Right forelimb (tissue), 1 donor: ENCODE measurements around the gene RGMB.

Source experiments
- DNase-seq: peaks from one replicate; pipeline ENCODE4 v3.0.0-alpha.2; 2018

RGMB gene

DNA sequence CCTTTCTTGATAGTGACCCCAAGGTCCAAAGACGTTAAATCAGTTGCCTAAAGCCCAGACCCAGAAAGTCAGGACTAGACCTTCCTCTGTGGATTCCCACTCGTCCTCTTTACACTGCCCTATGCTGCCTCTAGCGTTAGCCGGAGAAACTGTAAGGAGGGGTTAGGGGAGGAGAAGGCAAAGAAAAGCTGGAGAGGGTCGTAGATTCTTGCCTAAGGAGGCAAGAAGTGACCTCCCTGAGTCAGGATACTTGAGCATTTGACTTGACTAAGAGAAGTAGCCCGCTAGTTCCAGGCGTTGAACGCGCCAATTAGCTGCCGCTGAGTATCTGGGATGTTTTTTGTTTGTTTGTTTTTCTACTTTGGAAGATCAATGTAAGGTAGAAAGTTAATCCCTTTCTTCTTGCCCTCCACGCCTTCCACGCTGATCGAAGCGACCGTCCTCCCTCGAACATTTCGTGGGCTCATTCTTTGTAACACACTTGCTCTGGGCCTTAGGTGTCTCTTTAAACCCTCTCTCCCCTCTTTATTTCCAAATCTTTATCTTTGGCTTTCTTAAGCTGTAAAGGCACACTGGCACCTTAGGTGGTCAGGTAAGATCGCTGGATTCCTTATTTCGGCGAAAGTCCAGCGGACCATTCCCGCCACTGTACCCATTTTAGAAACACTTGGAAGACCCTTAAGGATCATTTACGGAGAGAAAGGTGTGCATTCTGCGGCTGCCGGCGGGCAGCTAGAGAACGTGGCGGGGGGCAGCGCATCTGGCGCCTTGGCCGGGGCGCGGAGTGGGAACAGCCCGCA, 5.1 kb upstream of the RGMB start:
- no peak for DNase-seq

DNA sequence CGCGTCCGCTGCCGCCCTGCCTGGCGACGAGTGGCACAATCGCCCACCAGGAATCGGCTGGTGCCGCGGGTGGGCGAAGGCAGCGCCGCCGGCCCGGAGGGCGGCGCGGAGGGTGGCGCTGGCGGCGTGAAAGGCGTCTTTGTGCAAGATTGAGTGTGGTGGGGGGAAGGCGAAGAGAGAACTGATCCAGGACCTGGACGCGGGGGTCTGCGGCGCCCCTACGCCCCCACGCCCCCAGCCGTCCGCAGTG, 4.6 kb upstream of the RGMB start:
- no peak for DNase-seq

DNA sequence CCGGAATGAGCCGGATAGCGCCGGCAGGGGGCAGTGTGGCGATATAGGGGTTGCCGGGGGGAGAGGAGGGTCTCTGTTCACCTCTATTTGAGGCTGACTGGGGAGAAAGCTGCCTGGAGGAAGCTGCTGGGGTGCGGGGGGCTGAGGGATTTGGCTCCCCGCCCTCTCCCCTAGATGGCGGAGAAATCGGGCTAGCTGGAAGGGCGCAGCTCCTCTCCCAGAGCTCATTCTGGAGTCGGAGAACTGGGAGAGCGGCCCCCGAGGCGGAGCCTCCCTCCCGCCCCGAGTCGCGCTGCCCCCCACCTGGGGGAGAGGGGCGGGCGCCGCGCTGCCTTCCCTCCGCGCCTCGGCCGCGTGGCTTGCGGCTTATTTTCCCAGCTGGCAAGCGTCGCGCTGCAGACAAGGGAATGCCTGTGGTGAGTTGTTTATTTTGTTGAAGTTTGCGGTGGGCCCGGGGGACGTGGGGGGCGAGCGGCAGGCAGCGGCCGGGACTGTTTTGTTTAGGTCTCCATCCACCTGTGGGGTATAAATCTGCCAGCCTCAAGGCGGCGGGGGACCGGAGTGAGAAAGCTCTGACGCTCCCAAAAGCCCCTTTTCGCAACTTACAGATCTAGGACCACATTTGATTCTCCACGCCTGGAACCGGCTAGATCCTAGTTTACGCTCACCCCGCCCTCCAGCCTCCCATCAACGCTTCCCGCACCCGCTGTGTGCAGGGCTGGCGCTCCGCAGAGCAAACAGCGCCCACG, 4.1 kb upstream of the RGMB start:
- peak; percentile 84 for DNase-seq

DNA sequence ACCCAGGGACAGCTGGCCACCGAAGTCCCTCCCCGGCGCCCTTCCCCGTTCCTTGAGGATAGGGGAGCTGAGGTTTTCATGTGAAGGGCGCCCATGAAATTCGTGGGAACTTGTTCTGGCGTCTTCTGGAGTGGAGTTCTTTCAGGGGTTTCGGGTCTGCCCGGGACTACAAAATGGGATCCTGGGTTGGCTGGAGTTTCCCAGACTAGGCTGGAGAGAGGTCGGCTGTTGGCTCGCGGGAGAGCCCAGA, 3.6 kb upstream of the RGMB start:
- DNase-seq, result peak; percentile 76

DNA sequence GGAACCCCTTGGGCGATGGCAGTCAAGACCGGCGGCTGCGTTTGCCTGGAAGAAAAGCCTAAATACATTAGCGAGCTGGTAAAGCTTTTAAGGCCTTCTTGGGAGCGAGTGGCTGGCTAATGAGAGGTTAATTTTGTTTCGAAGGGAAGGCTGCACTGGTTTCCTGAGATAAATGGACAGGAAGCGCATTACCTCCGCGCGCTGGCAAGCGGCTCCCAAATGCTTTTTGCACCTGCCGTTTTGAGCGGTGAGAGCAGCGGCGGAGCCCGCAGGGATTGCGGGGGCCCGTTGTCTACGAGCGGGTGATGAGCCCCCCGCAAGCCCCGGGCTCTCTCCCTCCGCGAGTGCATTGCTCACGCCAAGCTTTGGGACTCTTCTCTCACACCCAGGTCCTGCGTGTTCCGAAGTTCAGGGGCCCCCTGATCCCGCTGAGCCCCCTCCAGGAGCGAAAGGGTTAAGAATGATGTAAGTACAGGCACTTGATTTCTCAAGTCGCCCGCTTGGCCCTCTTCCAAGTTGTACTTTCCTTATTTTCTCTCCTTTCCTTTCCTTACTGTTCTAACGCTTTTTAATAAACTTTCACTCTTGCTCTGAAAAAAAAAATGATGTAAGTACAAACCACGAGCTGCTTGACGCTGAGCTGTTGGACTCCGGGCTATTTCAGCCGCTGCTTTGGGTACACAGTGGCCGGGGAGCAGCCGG, 3.1 kb upstream of the RGMB start:
- peak; percentile 75 for DNase-seq

DNA sequence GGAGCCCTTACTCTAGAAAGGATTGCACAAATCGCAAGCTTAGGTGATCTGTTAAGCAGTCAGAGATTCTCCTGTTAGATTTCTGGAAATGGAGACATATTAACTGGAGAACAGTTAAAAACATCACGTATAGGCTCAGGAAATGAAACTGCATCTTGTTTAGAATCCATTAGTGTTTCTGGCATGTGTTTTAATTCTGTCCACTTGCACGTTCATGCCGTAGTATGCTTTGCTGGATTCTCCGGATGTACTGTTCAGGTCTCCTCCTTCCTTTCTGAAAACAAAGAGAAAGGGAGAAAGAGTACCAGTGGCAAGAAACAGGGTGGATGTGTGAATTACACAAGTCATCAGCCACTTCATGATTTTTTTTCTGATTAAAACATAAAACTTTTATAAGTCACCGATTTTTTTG, 2.5 kb upstream of the RGMB start:
- DNase-seq, result no peak

DNA sequence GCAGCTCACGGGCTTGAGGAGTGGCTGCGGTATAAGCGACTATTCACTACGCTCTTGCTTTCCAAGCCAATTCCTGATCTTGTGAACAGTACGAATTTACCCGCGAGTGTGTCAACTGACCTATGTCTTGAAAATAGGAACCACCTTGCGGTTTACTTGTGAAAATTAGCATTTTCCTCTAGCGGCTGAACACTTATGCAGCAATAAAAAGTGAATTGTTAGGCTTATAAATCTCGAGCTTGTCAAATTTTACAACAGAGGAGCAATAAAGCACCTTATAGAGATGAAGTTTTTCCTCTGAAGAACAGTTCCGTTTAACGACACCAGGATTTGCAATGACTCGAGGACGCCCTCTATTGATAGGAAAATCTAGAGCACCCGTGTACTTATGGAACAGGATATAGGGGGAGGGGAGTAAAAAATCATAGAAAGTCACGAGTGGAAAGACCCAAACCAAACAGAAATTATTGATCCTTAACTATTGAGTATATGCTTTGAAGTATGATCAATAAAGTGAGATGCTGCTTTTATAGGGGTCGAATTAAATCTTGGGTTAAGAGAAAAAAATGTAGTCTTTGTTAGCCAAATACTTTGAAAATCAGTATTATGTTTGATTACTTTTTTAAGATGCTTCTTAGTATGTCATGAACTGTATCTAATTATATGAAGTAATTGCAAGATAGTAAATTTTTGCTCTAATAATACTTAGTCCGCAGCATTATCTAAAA, 1.9 kb upstream of the RGMB start:
- DNase-seq, result peak; percentile 68

DNA sequence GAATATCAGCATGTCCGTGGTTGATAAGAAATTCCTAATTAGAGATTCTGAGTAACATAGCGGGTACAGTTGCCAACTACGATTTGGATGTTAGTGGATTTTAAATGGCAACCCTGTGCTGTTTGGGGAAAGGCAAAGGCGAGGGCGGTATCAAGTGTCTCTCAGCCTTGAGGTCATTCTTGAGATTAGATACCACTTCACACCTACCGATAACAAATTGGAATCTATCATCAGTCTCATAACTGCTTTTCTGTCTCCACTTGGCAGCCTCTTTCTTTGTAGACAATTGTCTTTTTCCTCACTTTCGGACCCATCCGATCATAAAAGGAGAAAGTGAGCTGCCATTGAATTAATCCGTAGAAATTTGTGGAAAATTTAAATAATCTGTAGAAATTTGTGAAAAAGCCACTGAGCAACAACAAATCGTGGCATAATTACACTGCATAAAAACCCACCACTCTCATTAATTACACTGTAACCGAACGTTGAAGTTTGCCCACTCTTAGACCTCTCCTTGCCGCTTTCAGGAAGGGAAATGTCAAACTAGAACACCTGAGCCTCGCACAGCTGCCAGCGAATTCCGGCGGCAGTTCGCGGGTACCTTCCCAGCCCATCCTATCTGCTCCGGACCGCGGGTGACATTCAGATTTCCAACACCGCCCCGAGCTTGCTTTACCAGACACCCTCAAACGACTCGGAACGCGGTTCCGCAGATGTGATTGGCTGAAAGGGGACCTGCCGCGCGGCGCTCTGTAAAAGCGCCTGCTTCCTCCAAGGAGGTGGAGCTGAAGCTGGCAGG, 849 bp upstream of the RGMB start:
- no peak for DNase-seq

DNA sequence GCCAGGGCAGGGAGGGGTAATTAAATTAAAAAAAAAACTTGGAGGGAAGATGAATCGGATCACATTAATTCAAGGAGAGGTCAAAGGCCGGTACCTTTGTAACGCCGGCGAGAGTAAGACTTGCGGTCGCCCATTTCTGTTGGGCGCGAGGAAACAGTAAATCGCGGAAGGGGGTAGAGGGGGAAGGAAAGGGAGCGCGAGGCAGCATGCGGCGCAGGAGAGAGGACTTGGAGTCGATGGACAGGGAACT, 324 bp upstream of the RGMB start:
- DNase-seq, result no peak

DNA sequence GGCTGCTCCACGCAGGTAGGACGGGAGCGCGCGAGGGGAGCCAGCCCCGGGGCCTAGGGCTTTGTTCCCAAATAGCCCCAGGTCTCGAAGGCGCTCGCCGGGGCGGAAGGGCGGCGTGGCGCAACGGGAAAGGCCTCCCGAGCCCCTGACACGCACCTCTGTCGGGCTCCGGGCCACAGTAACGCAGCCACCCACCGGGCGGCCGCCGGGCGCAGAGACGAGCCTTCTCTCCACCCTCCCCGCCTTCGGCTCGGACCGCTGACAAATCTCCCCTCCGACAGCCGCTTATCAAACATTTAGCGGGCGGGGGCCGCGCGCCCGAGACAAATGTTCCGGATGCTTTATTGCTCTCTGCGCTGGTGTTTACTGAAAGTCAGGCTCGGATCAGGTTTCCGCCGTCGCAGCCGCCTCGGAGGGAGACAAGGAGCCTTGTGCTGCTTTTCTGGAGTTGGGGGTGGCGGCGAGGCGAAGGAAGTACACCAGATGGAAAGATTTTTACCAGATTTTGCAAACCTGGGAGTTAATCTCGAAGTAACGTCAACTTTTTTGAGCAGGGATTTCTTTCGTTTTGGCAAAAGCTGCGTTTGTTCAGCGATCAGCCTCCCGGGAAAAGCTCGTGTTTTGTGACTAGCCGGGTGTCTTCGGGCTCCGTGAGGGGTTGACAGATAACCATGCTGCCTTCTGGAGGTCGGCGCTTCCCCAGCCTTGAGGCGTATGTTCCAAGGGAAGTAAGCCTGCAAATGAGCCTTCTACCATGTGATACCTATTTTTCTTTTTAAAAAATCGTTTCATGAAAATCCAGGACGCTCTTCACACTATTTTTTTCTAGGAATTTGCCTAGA, 950 bp downstream of the RGMB start:
- DNase-seq, result peak; percentile 82

DNA sequence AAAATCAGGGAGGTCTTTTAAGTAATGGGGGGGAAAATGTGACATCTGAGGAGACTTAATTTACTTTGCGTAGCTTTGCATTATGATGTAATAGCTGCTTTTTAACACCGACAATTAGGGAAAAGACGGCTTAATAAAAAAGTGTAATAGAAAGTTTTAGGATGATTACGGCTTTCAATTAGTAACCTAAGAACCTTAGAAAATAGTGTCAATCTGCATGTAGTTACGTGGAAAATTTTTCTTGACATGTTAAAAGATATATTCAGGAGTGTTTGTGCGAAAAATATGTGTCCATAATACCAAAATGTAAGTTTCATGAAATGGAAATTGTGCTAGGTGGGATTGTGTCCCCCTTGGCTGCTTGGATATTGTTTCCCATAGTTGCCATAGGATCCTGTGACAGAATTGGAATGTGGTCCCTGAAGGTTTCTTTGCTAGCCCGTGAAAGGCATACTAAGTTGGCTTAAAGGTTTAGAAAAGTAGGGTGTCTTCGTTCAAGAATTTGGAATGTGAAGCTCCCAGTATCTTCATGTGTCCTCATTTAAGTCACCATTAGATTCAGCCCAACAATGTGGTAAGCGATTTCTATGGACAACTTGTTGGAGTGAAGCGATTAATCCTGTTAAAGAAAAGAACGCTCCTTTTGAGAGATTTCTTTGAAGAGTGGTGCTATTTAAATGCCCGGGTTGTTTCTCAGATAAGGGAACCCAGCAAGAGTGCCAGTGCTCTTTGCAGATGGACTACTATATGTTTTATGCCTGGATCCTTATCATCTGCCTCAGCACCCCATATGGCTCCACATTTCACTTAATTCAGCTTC, 2.0 kb downstream of the RGMB start:
- no peak for DNase-seq

DNA sequence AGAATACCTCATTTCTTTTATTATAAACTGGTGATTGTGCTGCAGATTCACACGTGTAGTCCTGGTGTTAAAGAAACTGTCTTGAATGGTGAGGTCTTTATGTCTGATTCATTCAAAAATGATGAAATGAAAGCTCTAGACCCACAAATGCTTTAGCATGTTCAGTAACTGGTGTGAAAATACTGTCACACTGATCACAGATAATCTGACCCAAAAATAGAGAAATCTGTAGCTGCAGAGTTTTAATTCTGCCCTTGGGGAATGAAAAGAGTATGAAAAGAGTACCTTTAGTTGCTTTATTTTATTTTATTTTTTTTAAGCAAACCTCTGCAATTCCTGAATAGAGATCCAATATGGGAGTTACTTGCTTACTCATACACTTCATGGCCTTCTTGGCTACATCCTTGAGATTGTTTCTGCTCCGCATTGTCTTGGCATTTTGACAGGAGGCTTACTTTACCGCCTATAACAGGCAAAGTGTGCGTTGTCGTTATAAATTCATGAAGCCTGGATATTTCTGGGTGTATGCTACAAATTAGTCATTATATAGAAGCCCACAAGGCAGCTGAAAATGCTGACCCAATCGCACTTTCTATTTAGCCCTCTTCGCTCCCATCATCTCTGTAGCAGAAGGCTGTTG, 2.7 kb downstream of the RGMB start:
- DNase-seq, result no peak

DNA sequence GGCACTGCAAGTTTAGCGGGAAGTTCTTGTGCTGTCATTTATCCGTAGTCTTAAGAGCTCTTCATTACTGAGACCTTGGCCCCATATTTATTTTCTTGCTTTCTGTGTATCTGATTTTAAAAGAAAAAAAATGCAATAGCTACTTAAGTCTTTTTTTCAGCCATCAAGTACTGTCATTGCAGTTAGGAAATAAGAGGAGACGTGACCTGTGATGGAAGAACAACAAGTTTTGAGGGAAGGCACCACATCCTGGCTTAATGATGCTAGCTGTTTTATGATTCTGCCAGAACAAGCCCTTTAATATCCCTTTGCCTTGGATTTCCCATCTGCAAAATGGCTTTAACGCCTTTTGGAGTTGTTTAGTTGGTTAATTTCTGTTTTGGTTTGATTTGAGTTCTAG, 3.8 kb downstream of the RGMB start:
- DNase-seq, result no peak

DNA sequence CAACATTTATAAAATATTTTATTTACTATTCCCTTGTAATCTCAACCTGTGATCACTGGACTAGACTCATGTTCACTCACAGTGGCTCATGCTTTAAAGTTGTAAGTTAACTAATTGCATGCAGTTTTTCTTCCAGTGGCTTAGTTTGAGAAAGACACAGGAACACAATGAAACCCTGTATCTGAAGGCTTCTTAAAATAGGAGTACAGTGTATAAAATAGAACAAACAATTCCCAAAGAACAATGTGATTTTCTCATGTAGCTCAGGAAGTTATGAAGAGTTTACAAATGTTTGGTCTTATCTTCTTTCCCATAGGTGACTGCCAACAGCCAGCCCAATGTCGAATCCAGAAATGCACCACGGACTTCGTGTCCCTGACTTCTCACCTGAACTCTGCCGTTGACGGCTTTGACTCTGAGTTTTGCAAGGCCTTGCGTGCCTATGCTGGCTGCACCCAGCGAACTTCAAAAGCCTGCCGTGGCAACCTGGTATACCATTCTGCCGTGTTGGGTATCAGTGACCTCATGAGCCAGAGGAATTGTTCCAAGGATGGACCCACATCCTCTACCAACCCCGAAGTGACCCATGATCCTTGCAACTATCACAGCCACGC, 5.9 kb downstream of the RGMB start:
- no peak for DNase-seq

DNA sequence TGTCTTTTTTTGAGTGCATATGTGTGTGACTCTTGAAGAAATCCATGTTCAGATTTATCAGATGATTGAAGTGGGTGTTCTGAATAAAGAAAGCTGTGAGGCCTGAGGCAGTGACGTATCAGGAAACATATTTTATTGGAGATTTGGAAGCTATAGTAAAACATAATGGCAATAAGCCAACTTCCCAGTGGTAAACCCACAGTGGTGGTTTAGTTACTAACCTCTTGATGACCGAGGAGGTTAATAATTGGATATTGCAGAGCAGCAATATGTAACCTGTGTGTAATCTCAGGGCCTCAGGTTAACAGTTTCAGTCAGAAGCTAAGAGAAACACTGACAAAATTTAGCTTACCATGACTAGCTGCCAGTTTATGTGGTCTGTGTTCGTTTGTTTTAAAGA, 6.9 kb downstream of the RGMB start:
- DNase-seq, result no peak

DNA sequence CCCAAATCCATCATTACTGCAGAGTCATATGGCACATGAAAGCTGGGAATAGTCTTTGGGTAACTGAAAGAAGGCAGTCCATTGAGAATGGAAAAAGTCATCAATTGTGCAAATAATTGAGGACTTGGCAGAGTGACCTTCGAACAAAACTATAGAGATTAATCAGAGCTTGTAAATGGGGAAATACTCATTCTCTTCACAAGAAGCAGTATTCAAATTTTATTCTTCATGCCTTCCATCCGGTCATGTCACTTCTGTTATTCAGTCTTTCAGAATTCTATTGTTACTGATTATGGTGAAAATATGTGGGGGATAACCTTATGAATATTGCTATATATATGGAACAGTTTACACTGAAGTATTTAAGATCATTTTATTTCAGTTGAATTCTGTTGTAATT, 8.1 kb downstream of the RGMB start:
- DNase-seq, result no peak

DNA sequence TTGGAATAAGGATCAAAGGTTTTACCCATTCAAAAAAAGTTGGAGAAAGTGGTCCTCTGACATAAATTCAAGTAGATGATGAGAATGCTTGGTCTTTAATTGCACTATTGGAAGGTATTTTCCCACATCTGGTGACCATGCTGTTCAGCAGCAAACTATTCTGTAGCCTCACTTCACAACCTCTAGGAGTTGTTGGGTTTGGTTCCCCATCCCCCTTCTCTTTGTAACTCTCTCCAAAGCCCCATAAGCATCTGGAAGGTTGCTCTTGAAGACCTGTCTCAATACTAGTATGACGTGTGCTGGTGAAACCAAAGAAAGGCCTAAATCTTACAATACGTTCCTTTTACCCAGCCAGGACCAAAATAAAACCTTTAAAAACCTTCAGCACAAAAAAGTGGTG, 8.5 kb downstream of the RGMB start:
- DNase-seq, result no peak

DNA sequence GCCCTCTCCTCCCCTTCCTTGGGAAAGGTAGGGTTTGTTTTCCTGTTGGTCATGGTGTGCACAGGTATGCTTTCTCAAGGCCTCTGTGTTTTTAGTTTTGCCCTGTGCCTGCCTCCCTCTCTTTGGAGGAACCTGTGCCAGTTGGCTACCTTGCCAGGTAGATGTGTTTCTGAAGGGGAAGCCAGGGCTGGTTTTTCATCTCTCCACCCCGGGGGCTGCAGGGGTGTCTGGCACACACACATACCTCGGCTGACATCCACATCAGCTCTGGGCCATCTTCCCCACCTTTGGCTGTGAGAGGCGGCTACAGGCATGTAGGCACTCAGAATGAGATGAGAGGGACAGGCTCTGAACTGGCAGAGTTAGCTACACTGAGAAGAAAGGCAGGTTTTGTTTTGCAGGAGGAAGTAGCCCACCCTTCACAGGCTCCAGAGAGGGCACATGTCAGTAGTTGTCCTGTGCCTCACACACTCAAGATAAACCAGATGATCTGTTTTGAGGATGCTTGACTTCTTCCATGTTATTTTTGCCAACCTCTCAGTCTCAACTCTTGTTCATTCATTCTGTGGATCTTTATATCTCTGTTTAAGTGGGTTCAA, 9.7 kb downstream of the RGMB start:
- no peak for DNase-seq

DNA sequence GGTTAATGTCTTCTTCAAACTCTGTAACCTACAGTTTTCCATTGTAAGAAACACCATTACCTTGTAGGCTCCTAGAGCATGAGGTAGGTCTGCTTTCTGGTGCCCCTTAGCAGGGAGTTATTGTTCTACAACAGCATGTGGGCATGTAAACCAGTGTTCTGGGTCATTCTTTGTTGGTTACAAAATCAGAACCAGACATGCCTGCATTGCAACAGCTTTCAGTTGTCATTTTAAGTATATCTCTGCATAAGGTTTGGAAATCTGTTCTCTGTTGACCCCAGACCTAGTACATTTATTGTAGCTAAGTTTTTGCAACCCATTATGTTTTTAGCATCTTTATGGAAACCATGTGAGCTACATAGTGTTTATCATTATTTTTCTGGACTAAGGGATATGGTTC, 10.9 kb downstream of the RGMB start:
- DNase-seq, result no peak

DNA sequence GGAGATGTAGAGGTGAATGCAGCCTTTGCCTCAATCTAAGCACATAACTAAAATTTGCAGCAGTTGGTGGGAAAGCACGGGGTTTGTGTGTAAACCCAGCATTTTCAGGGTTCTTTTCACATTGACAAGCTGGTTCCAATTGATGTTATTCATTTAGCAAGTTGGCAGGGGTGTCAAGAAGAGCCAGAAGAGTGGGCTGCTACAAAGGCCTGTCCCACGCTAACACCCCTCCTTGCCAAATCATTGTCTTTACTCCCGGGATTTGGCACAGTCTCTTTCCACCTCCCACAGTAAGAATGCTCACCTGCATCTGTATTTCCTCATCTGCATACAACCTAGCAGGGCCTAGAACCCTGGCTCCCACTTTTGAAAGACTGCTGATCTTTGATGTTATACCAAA, 11.8 kb downstream of the RGMB start:
- DNase-seq, result no peak
